Mucosa of descending colon (tissue), 3 donors: Measurements from ENCODE around the gene TST. TPM values are rescaled to one million over a fixed set of nuclear protein-coding genes. Genes with fewer than 3 reads are reported as not detected.

Experiments
- ATAC-seq: fragments of 200-7000 bp; cut with Tn5 transposase; one replicate; pipeline ENCODE4 v1.9.1; 2020; ENCODE audit warnings: mild to moderate bottlenecking, moderate library complexity
- DNase-seq, 3 donors: peaks; one replicate each; pipeline ENCODE4 v3.0.0-alpha.2; 2020
- H3K36me3 ChIP-seq: fragments of 200-600 bp; one replicate; pipeline ENCODE4 v1.8.0; 2021; ENCODE audit warnings: low read depth, mild to moderate bottlenecking
- H3K4me1 ChIP-seq: fragments of 200-600 bp; one replicate; pipeline ENCODE4 v1.8.0; 2021; ENCODE audit warnings: low read depth, mild to moderate bottlenecking
- H3K4me3 ChIP-seq: fragments of 200-600 bp; one replicate; pipeline ENCODE4 v1.8.0; 2021; ENCODE audit warnings: mild to moderate bottlenecking
- H3K9me3 ChIP-seq: fragments of 200-600 bp; one replicate; pipeline ENCODE4 v1.8.0; 2021; ENCODE audit warnings: mild to moderate bottlenecking
- CTCF ChIP-seq: fragments of 200-600 bp; IDR thresholded peaks from one replicate; pipeline ENCODE4 v1.8.0; 2022; ENCODE audit warnings: antibody characterized with exemption, mild to moderate bottlenecking
- intact Hi-C, 2 donors: fragments of 100-400 bp; cut with DNase I in 1 of 2; cut with micrococcal nuclease in 1 of 2; formaldehyde crosslinking; loops; one replicate each; pipeline versions ENCODE4 v1.11.0 to v1.11.1; 2022; cut with DNase I, micrococcal nuclease
- total RNA-seq, 3 donors: library from RNA; stranded (reverse); fragmentation: NEBNext Ultra II Directional in 2 of 3; extraction: Animal tissue kit (Norgen Biotek cat#: 25700) in 2 of 3; gene quantifications; one replicate each; pipeline versions ENCODE4 v1.2.1 to v1.2.4, GENCODE V29; 2021 to 2023
- donor health status: DM: no; HTN: no; CAD: no; lungs with moderate emphysema.
- donor health status: DM: no; HTN: no; CAD: no.
- donor health status: DM: no; HTN: yes; CAD: no.

The TST gene
- total RNA-seq, 3 donors from 2014 or later, result 170 to 494 (median 337) TPM

GRCh38 chr22:36977947-36978660 lies 41.1 kb downstream of the TST start:
- DNase-seq, result peak; percentile 93 to 94 (median 93)
- H3K4me3 ChIP-seq, result no peak overlapping the region
- intact Hi-C loops, result loop anchor here (10.0 kb wide), 2 partner anchors 123 to 193 kb away; no protein-coding TSS in a partner anchor
- no peaks in the 10 kb centered on the region for H3K36me3 ChIP-seq
- peak; percentile 89 for TF ChIP-seq CTCF
- no peaks in the 10 kb centered on the region for H3K9me3 ChIP-seq
- H3K4me1 ChIP-seq, result no peaks in the 10 kb centered on the region
- peak; percentile 99 for ATAC-seq

- no peaks in the 10 kb centered on the region for H3K36me3 ChIP-seq
- intact Hi-C loops, result loop anchor here (10.0 kb wide), 2 partner anchors 123 to 193 kb away; no protein-coding TSS in a partner anchor
- peak; percentile 28 for TF ChIP-seq CTCF
- H3K4me3 ChIP-seq, result no peak overlapping the region
- DNase-seq (peak; percentile 86 to 88 (median 87)), ATAC-seq (peak; percentile 85)
- H3K9me3 ChIP-seq, result no peaks in the 10 kb centered on the region
- no peaks in the 10 kb centered on the region for H3K4me1 ChIP-seq
These were observed 41.8 kb downstream of the TST start for GRCh38 chr22:36977401-36977861.

GRCh38 chr22:36976606-36977005 lies 42.6 kb downstream of the TST start:
- H3K4me1 ChIP-seq, result no peaks in the 10 kb centered on the region
- intact Hi-C loops, result loop anchor here (10.0 kb wide), 2 partner anchors 122 to 192 kb away; no protein-coding TSS in a partner anchor
- H3K36me3 ChIP-seq, result no peaks in the 10 kb centered on the region
- DNase-seq (no peak), ATAC-seq (no peak)
- no peaks in the 10 kb centered on the region for H3K9me3 ChIP-seq
- no peak overlapping the region for H3K4me3 ChIP-seq
- TF ChIP-seq CTCF, result no peak

- intact Hi-C loops, result loop anchor here (10.0 kb wide), 2 partner anchors 117 to 187 kb away; no protein-coding TSS in a partner anchor
- ATAC-seq (peak; percentile 36), DNase-seq (no peak)
- no peaks in the 10 kb centered on the region for H3K9me3 ChIP-seq
- no peak overlapping the region for H3K4me3 ChIP-seq
- H3K4me1 ChIP-seq, result peaks cover 5% of the 10 kb centered on the region
- no peak for TF ChIP-seq CTCF
- no peaks in the 10 kb centered on the region for H3K36me3 ChIP-seq
These were observed 47.7 kb downstream of the TST start for GRCh38 chr22:36971341-36972125.

- ATAC-seq (no peak), DNase-seq (no peak)
- peaks cover 5% of the 10 kb centered on the region for H3K4me1 ChIP-seq
- intact Hi-C loops, result no loop called here
- no peaks in the 10 kb centered on the region for H3K9me3 ChIP-seq
- TF ChIP-seq CTCF, result no peak
- H3K4me3 ChIP-seq, result no peak overlapping the region
- H3K36me3 ChIP-seq, result no peaks in the 10 kb centered on the region
These were observed 50.8 kb downstream of the TST start for GRCh38 chr22:36968249-36968964.
